OCI-LY7 (cell line): Measurements from ENCODE around the gene ZNF750.

ENCODE experiments used
- CTCF ChIP-seq: fragments of 200-600 bp; sonication (generic); conservative IDR thresholded peaks from 2 replicates; pipeline ENCODE4 v1.5.1; 2014; ENCODE audit warnings: mild to moderate bottlenecking, antibody characterized with exemption, low read length, moderate library complexity, mixed read lengths
- EZH2phosphoT487 ChIP-seq: fragments of 200-600 bp; sonication (generic); IDR thresholded peaks from 2 replicates; pipeline ENCODE4 v1.6.1; 2018; ENCODE audit warnings: low read depth, borderline replicate concordance, mild to moderate bottlenecking, mixed run types, antibody characterized with exemption, low read length, moderate library complexity, mixed read lengths

GRCh38 chr17:82790391-82790790, 49.4 kb downstream of the ZNF750 start:
- TF ChIP-seq CTCF (no peak), EZH2phosphoT487 (no peak)
